ENCODE measurements around the gene PLXNB2. TPM values are rescaled to one million over a fixed set of nuclear protein-coding genes. Genes with fewer than 3 reads are reported as not detected.
"Not testable (repeated sequence)": the region's sequence is repeated elsewhere in the genome, so short reads cannot be mapped to it uniquely, and the experiment has no call there.

The PLXNB2 gene
- total RNA-seq, 1 donor from 2014 or later: 582 TPM

- DNase-seq (ENCODE audit: low read depth): no peak
Observed at GRCh38 chr22:50326956-50327710, 19.7 kb upstream of the PLXNB2 start, which contains the start of gene DENND6B. DENND6B (minus strand) TSS chr22:50327012; CDS start chr22:50326988, 24 bp downstream.

GRCh38 chr22:50326225-50326955 lies 18.9 kb upstream of the PLXNB2 start:
- no peak for DNase-seq (ENCODE audit: low read depth)

GRCh38 chr22:50325444-50326224 lies 18.2 kb upstream of the PLXNB2 start:
- DNase-seq (ENCODE audit: low read depth): no peak

- DNase-seq (ENCODE audit: low read depth): no peak
Observed at GRCh38 chr22:50323900-50324299, 16.5 kb upstream of the PLXNB2 start.

- not testable (repeated sequence) for DNase-seq (ENCODE audit: low read depth)
Observed at GRCh38 chr22:50322382-50323104, 15.1 kb upstream of the PLXNB2 start.

- no peak for DNase-seq (ENCODE audit: low read depth)
Observed at GRCh38 chr22:50320671-50321325, 13.4 kb upstream of the PLXNB2 start.

- no peak for DNase-seq (ENCODE audit: low read depth)
Observed at GRCh38 chr22:50320116-50320515, 12.7 kb upstream of the PLXNB2 start.

GRCh38 chr22:50319503-50319951 lies 12.1 kb upstream of the PLXNB2 start:
- no peak for DNase-seq (ENCODE audit: low read depth)

- no peak for DNase-seq (ENCODE audit: low read depth)
Observed at GRCh38 chr22:50318698-50319411, 11.4 kb upstream of the PLXNB2 start.

GRCh38 chr22:50318356-50318697 lies 10.9 kb upstream of the PLXNB2 start:
- no peak for DNase-seq (ENCODE audit: low read depth)

GRCh38 chr22:50317674-50318073 lies 10.2 kb upstream of the PLXNB2 start:
- no peak for DNase-seq (ENCODE audit: low read depth)

- no peak for DNase-seq (ENCODE audit: low read depth)
Observed at GRCh38 chr22:50317178-50317577, 9.7 kb upstream of the PLXNB2 start.

GRCh38 chr22:50316114-50317065 lies 8.9 kb upstream of the PLXNB2 start:
- DNase-seq (ENCODE audit: low read depth): no peak

GRCh38 chr22:50315289-50316113 lies 8.1 kb upstream of the PLXNB2 start:
- DNase-seq (ENCODE audit: low read depth): no peak

GRCh38 chr22:50314455-50315288 lies 7.2 kb upstream of the PLXNB2 start:
- no peak for DNase-seq (ENCODE audit: low read depth)

GRCh38 chr22:50314081-50314454 lies 6.6 kb upstream of the PLXNB2 start:
- no peak for DNase-seq (ENCODE audit: low read depth)

GRCh38 chr22:50313600-50313999 lies 6.2 kb upstream of the PLXNB2 start:
- no peak for DNase-seq (ENCODE audit: low read depth)

- DNase-seq (ENCODE audit: low read depth): no peak
Observed at GRCh38 chr22:50313021-50313420, 5.6 kb upstream of the PLXNB2 start.
